ENCODE results near the gene IL4R. TPM values are rescaled to one million over a fixed set of nuclear protein-coding genes. Genes with fewer than 3 reads are reported as not detected.

IL4R gene
- total and polyA plus RNA-seq, 4 donors: 15.5 to 61.9 (median 29.9) TPM

GRCh38 chr16:27398894-27399853, 85.4 kb downstream of the IL4R start:
- H3K9me3 ChIP-seq (ENCODE audit: control insufficient read depth in 4 of 4, low read length in 3 of 4): no peaks in the 10 kb centered on the region
- peaks cover 0 to 3% (median 0%) of the 10 kb centered on the region in 4 donors for H3K27me3 ChIP-seq (ENCODE audit: control insufficient read depth in 4 of 4, insufficient read depth in 4 of 4, low read length in 3 of 4)
- no peak for DNase-seq (ENCODE audit: low spot score)

More at GRCh38 chr16:27398894-27399853, 85.4 kb downstream of the IL4R start:
- Histone ChIP-seq H3K4me3 (ENCODE audit: low read depth in 1 of 3, low read length in 3 of 3) (no peak overlapping the region), H3K36me3 (ENCODE audit: control insufficient read depth in 4 of 4, insufficient read depth in 3 of 4, low read depth in 1 of 4, low read length in 3 of 4) (no peaks in the 10 kb centered on the region), H3K9ac (ENCODE audit: low read depth in 1 of 2, low read length in 2 of 2) (no peak overlapping the region), H3K27ac (ENCODE audit: low read depth in 1 of 2, low read length in 2 of 2) (no peak overlapping the region), H3K4me1 (ENCODE audit: control insufficient read depth in 4 of 4, insufficient read depth in 4 of 4, low read length in 3 of 4) (no peaks in the 10 kb centered on the region)
- 88% methylated on average over 8 of the region's 8 CpGs for WGBS
- no peak for TF ChIP-seq FOXA2 (IDR thresholded peaks at IDR 0.05)
- TF ChIP-seq SP1 (IDR thresholded peaks at IDR 0.05): no peak
- TF ChIP-seq ZBTB33 (IDR thresholded peaks at IDR 0.05): no peak
- no peak for TF ChIP-seq YY1 (IDR thresholded peaks at IDR 0.05)
- TF ChIP-seq HNF4G (IDR thresholded peaks at IDR 0.05): no peak
- no peak for TF ChIP-seq FOXA1 (IDR thresholded peaks at IDR 0.05)
- no peak for TF ChIP-seq GABPA (IDR thresholded peaks at IDR 0.05 in 1 of 2, conservative IDR thresholded peaks at IDR 0.05 in 1 of 2)
- no peak for TF ChIP-seq HNF4A (conservative IDR thresholded peaks at IDR 0.05)
- TF ChIP-seq REST (IDR thresholded peaks at IDR 0.05): no peak
- TF ChIP-seq ATF3 (IDR thresholded peaks at IDR 0.05): no peak
- TF ChIP-seq EGR1 (IDR thresholded peaks at IDR 0.05; ENCODE audit: low read depth in 2 of 2): no peak
- no peak for TF ChIP-seq CTCF (IDR thresholded peaks at IDR 0.05; ENCODE audit: low read depth, low read length, missing input control)
- no peak for TF ChIP-seq MAX (IDR thresholded peaks at IDR 0.05)
